BJ (cell line): ENCODE results near the gene HES7. TPM values are rescaled to one million over a fixed set of nuclear protein-coding genes. Genes with fewer than 3 reads are reported as not detected.
A peak's percentile ranks its signal among the peaks of the same experiment; 100 is the strongest.

ENCODE experiments used
- CTCF ChIA-PET: fragments of 350-600 bp; formaldehyde crosslinking; extraction: SDS; loops from one replicate; lab custom pipeline; 2021; ENCODE audit warnings: antibody characterized with exemption, inconsistent platforms; lab: Yijun Ruan, JAX
- POLR2A ChIA-PET: fragments of 300-600 bp; sonication (Branson Sonifier 250); formaldehyde crosslinking; extraction: SDS; loops from one replicate; lab custom pipeline; 2021; ENCODE audit warnings: antibody characterized with exemption; lab: Charles Lee
- DNase-seq: peaks from one replicate; pipeline ENCODE4 v3.0.0-alpha.2; 2011; ENCODE audit warnings: low read depth
- H3K27me3 ChIP-seq: 2 replicates; pipeline ENCODE4 v1.6.0; 2011; ENCODE audit warnings: low read length; ENCODE audit not compliant: control insufficient read depth, insufficient read depth
- H3K36me3 ChIP-seq: 2 replicates; pipeline ENCODE4 v1.5.1; 2011; ENCODE audit warnings: low read length; ENCODE audit not compliant: control insufficient read depth, insufficient read depth
- H3K4me3 ChIP-seq: 2 replicates; pipeline ENCODE4 v1.5.1; 2011; ENCODE audit warnings: low read depth, mild to moderate bottlenecking, control low read depth, low read length
- polyA plus RNA-seq: library from polyadenylated mRNA; depleted of rRNA; stranded (reverse); fragments of >200 nt; gene quantifications from 2 replicates; pipeline ENCODE4 v1.2.3, GENCODE V29; 2011
- TF ChIP-seq, protein P1 (sequence below): IDR thresholded peaks from 2 replicates; pipeline ENCODE4 v1.5.1; 2011; ENCODE audit warnings: low read depth, mild to moderate bottlenecking, control low read depth, inconsistent platforms, low read length, moderate library complexity; ENCODE audit not compliant: insufficient read depth

Gene HES7
- polyA plus RNA-seq, 1 experiment: not detected

DNA sequence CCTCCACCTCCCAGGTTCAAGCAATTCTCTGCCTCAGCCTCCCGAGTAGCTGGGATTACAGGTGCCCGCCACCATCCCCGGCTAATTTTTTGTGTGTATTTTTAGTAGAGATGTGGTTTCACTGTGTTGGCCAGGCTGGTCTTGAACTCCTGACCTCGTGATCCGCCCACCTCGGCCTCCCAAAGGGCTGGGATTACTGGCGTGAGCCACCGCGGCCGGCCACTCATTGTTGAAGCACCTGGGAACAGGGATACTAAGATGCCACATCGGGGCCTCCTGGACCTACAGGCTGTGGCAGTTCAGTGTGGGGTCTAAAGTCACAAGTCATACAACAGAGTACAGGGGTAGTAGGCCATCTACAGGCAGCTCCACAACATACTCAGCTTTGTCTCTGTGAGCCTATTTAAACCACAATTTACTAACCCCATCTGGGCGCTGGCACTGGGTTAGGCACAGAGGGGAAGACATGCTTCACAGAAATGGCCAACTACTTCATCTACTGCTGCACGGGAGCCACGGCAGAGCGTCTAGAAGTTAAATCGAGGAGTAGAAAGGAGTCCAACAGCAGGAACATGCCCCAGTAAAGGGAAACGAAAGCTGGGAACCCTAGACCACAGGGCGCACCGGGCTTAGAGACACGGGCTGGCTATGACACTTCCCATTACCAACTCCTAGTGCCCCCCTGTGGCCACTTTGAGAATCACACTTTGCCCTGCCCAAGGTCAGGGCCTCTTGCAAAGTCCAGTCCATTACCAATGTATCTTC is 34.5 kb upstream of the HES7 start:
- peaks cover 12% of the 10 kb centered on the region for H3K36me3 ChIP-seq
- H3K27me3 ChIP-seq: no peaks in the 10 kb centered on the region
- no peak for DNase-seq
- POLR2A ChIA-PET: no interaction called here
- CTCF ChIA-PET: interaction anchor here (0.6 to 4.7 kb wide), 12 partner anchors 10 to 371 kb away, joined by 3 to 32 read pairs (median 4); partner anchors contain the start of genes ALOXE3 and HES7
- H3K4me3 ChIP-seq: no peak overlapping the region
- TF ChIP-seq, protein P1, sequence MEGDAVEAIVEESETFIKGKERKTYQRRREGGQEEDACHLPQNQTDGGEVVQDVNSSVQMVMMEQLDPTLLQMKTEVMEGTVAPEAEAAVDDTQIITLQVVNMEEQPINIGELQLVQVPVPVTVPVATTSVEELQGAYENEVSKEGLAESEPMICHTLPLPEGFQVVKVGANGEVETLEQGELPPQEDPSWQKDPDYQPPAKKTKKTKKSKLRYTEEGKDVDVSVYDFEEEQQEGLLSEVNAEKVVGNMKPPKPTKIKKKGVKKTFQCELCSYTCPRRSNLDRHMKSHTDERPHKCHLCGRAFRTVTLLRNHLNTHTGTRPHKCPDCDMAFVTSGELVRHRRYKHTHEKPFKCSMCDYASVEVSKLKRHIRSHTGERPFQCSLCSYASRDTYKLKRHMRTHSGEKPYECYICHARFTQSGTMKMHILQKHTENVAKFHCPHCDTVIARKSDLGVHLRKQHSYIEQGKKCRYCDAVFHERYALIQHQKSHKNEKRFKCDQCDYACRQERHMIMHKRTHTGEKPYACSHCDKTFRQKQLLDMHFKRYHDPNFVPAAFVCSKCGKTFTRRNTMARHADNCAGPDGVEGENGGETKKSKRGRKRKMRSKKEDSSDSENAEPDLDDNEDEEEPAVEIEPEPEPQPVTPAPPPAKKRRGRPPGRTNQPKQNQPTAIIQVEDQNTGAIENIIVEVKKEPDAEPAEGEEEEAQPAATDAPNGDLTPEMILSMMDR: peak; percentile 87

GRCh38 chr17:8156246-8156992 is 32.5 kb upstream of the HES7 start:
- peak overlapping the region; percentile 48 for H3K4me3 ChIP-seq
- TF ChIP-seq, protein P1: 0 out of 2 replicates have a peak, but pooled peaks have one; percentile 7
- ChIA-PET POLR2A (interaction anchor here (0.5 to 0.9 kb wide), 4 partner anchors 18 to 918 kb away, joined by 3 to 6 read pairs (median 3); no protein-coding TSS in a partner anchor), CTCF (interaction anchor here (0.9 to 4.2 kb wide), 11 partner anchors 15 to 144 kb away, joined by 3 to 32 read pairs (median 4); partner anchors contain the start of gene ALOXE3)
- peak; percentile 100 for DNase-seq
- H3K27me3 ChIP-seq: no peaks in the 10 kb centered on the region
- H3K36me3 ChIP-seq: peaks cover 12% of the 10 kb centered on the region

DNA sequence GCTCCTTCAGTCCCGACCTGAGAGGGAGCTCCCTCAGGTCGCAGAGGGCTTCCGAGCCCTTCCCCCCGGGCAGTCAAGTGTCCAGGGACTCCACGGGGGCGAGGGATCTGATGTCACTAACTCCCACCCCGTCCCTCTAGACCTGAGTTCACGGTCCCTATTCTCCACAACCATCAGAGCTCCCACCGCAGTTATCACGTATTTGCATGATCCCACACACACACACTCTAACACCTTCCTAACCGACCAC is 32.0 kb upstream of the HES7 start:
- Histone ChIP-seq H3K4me3 (peak overlapping the region; percentile 48), H3K36me3 (peaks cover 11% of the 10 kb centered on the region), H3K27me3 (no peaks in the 10 kb centered on the region)
- TF ChIP-seq, protein P1: no peak
- CTCF ChIA-PET: interaction anchor here (0.9 to 4.2 kb wide), 6 partner anchors 19 to 70 kb away, joined by 3 to 32 read pairs (median 10); partner anchors contain the start of gene ALOXE3
- no peak for DNase-seq
- POLR2A ChIA-PET: interaction anchor here (0.5 kb wide), 1 partner anchor 918 kb away, joined by 3 read pairs; no protein-coding TSS in a partner anchor

DNA sequence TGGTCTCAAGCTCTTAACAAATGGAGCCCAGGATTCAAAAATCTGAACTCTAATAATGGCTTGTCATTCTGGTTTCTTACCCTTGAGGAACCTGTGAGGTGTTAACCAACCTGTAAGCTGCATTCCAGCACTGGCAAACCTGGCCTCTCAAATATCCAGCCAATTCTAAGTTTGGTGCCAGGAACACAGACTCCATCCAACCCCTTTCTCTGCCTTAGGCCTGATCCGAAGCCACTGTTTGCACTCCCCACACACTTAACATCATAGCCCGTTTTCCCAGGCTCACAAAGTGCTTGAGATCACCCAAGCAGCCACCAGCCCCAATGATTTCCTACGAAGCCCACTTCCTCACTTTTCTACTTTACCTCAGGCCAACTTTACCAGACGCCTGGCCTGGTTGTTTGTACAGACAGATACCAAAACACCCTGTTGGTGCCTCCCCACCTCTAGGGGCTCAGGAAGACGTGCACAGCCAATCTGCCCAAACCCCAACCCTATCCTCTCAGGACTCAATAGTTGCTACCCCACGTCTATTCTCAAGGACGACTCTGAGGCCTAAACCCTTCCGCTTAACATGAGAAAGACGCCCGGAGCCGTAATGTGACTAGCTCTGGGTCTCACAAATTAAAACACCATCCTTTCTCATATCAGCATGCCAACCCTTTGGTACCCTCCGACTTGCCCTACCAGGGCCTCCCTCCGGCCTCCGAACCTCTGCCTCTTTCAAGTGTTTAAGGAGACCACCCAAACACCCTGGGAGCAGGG is 31.5 kb upstream of the HES7 start:
- Histone ChIP-seq H3K36me3 (peaks cover 8% of the 10 kb centered on the region), H3K4me3 (peak overlapping the region; percentile 48), H3K27me3 (no peaks in the 10 kb centered on the region)
- TF ChIP-seq, protein P1: no peak
- CTCF ChIA-PET: interaction anchor here (1.0 to 4.2 kb wide), 3 partner anchors 21 to 71 kb away, joined by 3 to 32 read pairs (median 22); partner anchors contain the start of gene ALOXE3
- DNase-seq: no peak
- POLR2A ChIA-PET: no interaction called here
